GM19238 (cell line): ENCODE results near the gene RAB5A.
"Not testable (repeated sequence)": the region's sequence is repeated elsewhere in the genome, so short reads cannot be mapped to it uniquely, and the experiment has no call there.

Experiments
- DNase-seq: peaks from one replicate; pipeline ENCODE4 v3.0.0; 2011; ENCODE audit warnings: low spot score; ENCODE audit not compliant: insufficient read length

RAB5A gene

GRCh38 chr3:19946832-19947548, at the start of gene RAB5A:
Gene RAB5A, plus strand, starts transcription at chr3:19947097. Its CDS starts 3,802 bp downstream, at chr3:19950899.
- peak; percentile 90 for DNase-seq

GRCh38 chr3:19898721-19899120, 48.2 kb upstream of the RAB5A start:
- no peak for DNase-seq

- DNase-seq = no peak
These were observed 47.6 kb upstream of the RAB5A start for GRCh38 chr3:19899264-19899663.

- DNase-seq = not testable (repeated sequence)
These were observed 47.1 kb upstream of the RAB5A start for GRCh38 chr3:19899833-19900232.

GRCh38 chr3:19901337-19901736, 45.6 kb upstream of the RAB5A start:
- DNase-seq = no peak

- no peak for DNase-seq
These were observed 45.0 kb upstream of the RAB5A start for GRCh38 chr3:19901918-19902317.

- no peak for DNase-seq
These were observed 43.2 kb upstream of the RAB5A start for GRCh38 chr3:19903649-19904048.

GRCh38 chr3:19907523-19907922, 39.4 kb upstream of the RAB5A start:
- no peak for DNase-seq

- DNase-seq = no peak
These were observed 35.4 kb upstream of the RAB5A start for GRCh38 chr3:19911452-19911851.

GRCh38 chr3:19917167-19917566, 29.7 kb upstream of the RAB5A start:
- DNase-seq = no peak

- no peak for DNase-seq
These were observed 26.4 kb upstream of the RAB5A start for GRCh38 chr3:19920401-19921080.

- peak; percentile 13 for DNase-seq
These were observed 15.7 kb upstream of the RAB5A start for GRCh38 chr3:19931180-19931692.

GRCh38 chr3:19931767-19932188, 15.1 kb upstream of the RAB5A start:
- DNase-seq = no peak

GRCh38 chr3:19932422-19932821, 14.5 kb upstream of the RAB5A start:
- no peak for DNase-seq

GRCh38 chr3:19934098-19934566, 12.8 kb upstream of the RAB5A start, which contains the start of gene EFHB:
Gene EFHB, minus strand, starts transcription at chr3:19934217. Its CDS starts 199 bp downstream, at chr3:19934018.
- DNase-seq = no peak

- DNase-seq = no peak
These were observed 9.2 kb upstream of the RAB5A start for GRCh38 chr3:19937459-19938294.

GRCh38 chr3:19938295-19938627, 8.6 kb upstream of the RAB5A start:
- no peak for DNase-seq

- DNase-seq = no peak
These were observed 6.3 kb upstream of the RAB5A start for GRCh38 chr3:19940643-19941042.

- no peak for DNase-seq
These were observed 1.4 kb upstream of the RAB5A start for GRCh38 chr3:19945534-19945933.

- no peak for DNase-seq
These were observed 697 bp upstream of the RAB5A start for GRCh38 chr3:19945969-19946831.
